GM18526 (cell line): ENCODE data around the gene SYCN.
"Not testable (repeated sequence)": the region's sequence is repeated elsewhere in the genome, so short reads cannot be mapped to it uniquely, and the experiment has no call there.

ENCODE experiments used
- POLR2A ChIP-seq: IDR thresholded peaks from 3 replicates; pipeline ENCODE4 v1.6.1; 2011; ENCODE audit not compliant: insufficient read length; ENCODE audit errors: extremely low read depth

The SYCN gene

GRCh38 chr19:39203372-39204341 lies at the start of gene SYCN:
Gene SYCN (minus strand): TSS chr19:39204263. CDS start chr19:39204254, 9 bp downstream.
- TF ChIP-seq POLR2A, result no peak

- no peak for TF ChIP-seq POLR2A
These were observed 49.5 kb upstream of the SYCN start for GRCh38 chr19:39253374-39254149.

DNA sequence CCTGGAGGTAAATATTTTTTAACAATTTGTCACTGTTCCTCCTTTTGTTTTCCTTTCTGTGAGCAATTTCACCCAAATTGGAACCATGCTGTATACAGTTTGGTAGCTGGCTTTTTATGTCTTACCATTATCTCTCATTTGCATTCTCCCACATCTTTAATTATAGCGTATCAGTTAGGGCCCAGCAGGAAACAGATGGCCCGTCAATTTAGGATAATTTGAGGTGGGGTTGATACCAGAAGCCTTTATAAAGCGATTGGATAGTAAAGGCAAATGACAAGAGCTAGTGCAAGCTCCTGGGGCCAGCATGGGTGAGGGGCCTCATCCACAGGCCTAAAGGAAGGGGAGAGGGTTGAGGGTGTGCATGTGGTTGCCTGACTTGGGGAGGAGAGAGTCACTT lies 48.4 kb upstream of the SYCN start:
- no peak for TF ChIP-seq POLR2A

- no peak for TF ChIP-seq POLR2A
These were observed 47.8 kb upstream of the SYCN start for GRCh38 chr19:39251846-39252245.

DNA sequence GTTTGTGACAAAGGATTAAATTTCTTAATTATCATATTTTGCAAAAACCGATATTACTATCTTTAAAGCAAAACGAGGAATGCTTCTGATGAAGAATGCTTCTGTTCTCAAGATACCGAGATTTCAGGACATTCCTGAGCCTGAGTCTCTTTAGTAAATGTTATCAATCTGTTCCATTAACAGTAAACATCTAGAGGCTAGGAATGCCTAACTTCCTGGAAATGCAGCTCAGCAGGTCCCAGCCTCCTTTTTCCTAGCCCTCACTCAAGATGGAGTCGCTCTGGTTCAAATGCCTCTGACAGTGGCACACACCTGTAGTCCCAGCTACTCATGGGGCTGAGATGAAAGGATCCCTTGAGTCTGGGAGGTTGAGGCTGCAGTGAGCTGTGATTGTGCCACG lies 47.0 kb upstream of the SYCN start:
- TF ChIP-seq POLR2A, result no peak

DNA sequence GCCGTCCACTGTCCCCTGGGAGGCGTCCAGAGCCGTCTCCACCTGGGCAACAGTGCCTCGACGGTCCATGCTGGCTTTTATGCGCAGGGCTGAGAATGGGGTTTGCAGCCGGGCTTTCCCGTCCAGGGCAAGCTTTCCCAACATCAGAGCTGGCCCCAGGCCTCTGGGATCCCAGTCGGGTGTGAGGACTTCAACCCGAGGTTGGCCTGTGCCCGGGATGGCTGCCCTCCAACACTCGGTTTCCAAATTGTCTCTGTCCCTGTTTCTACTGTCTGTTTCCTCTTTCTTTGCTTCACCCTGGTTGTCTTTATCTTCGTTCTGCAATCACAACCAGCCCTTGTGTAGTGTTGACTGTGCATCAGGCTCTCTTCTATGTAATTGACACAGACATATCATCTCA lies 44.7 kb upstream of the SYCN start, which contains the start of gene IFNL4:
IFNL4 (minus strand) TSS at position 51 of the 400 bp plus-strand sequence.
- no peak for TF ChIP-seq POLR2A

GRCh38 chr19:39247701-39248664 lies 43.9 kb upstream of the SYCN start:
- no peak for TF ChIP-seq POLR2A

DNA sequence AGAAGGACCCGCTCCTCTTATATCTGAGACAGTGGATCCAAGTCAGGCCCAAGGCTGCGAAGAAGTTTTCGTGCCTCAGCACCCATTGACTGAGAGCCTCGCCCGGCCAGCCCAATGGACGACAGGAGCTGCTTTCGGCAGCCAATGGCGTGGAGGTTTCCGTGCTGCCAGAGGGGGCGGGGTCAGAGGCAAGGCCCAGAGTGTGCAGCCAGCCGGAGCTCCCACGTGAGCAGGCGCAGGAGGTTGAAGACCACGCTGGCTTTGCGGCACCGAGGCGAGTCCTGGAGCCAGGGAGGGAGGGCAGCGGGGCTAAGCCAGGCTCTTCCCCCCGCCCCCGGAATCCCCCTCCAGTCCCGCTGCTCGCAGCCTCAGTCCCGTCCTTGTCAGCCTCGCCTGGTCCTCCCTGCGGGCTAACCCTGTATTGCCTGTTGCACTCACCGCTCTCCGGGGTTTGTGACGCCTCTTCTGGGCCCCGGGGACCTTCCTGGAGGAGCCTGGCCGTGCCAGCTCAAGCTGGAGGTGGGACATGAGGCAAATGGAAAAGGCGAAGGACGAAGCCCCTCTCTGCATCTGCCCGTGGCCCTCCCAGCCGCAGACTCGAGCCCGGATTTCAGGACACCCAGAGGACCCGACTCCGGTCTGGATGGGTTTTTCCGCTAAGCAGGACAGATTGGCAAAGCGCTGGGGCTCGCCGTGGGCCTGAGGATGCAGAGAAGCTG lies 43.0 kb upstream of the SYCN start:
- TF ChIP-seq POLR2A, result no peak

- TF ChIP-seq POLR2A, result not testable (repeated sequence)
These were observed 40.5 kb upstream of the SYCN start, which contains the start of gene IFNL3 for GRCh38 chr19:39244410-39245100. Gene IFNL3 (minus strand): TSS chr19:39245006. CDS start chr19:39244967, 39 bp downstream.

- TF ChIP-seq POLR2A, result no peak
These were observed 36.4 kb upstream of the SYCN start for GRCh38 chr19:39240421-39240820.

- no peak for TF ChIP-seq POLR2A
These were observed 34.9 kb upstream of the SYCN start for GRCh38 chr19:39238944-39239343.

GRCh38 chr19:39238209-39238608 lies 34.1 kb upstream of the SYCN start:
- TF ChIP-seq POLR2A, result no peak
